MM.1S (cell line): ENCODE data around the gene GRAP.

ENCODE experiments used
- DNase-seq: peaks from one replicate; pipeline ENCODE4 v3.0.0-alpha.2; 2015
- H2AFZ ChIP-seq: fragments of 300-600 bp; sonication (generic); 2 replicates; pipeline ENCODE4 v1.6.0; 2016; ENCODE audit warnings: antibody characterized with exemption, low read length
- H3F3A ChIP-seq: fragments of 300-600 bp; sonication (generic); 2 replicates; pipeline ENCODE4 v1.6.1; 2016; ENCODE audit warnings: mild to moderate bottlenecking, antibody characterized with exemption, low read length, moderate library complexity, mixed read lengths; ENCODE audit not compliant: insufficient read depth
- H3K27ac ChIP-seq: fragments of 300-600 bp; sonication (generic); 2 replicates; pipeline ENCODE4 v1.5.1; 2016; ENCODE audit warnings: mild to moderate bottlenecking, low read length
- H3K27me3 ChIP-seq: fragments of 300-600 bp; sonication (generic); replicated peaks from 2 replicates; pipeline ENCODE4 v1.6.0; 2016; ENCODE audit warnings: low read length; ENCODE audit not compliant: insufficient read depth
- H3K36me3 ChIP-seq: fragments of 300-600 bp; sonication (generic); replicated peaks from 2 replicates; pipeline ENCODE4 v1.6.1; 2016; ENCODE audit warnings: mild to moderate bottlenecking, low read length, mixed read lengths; ENCODE audit not compliant: insufficient read depth
- H3K4me1 ChIP-seq: fragments of 300-600 bp; sonication (generic); 2 replicates; pipeline ENCODE4 v1.6.1; 2016; ENCODE audit warnings: low read length, mixed read lengths
- H3K4me2 ChIP-seq: fragments of 300-600 bp; sonication (generic); 2 replicates; pipeline ENCODE4 v1.6.0; 2016; ENCODE audit warnings: low read depth, low read length
- H3K4me3 ChIP-seq: fragments of 300-600 bp; sonication (generic); 2 replicates; pipeline ENCODE4 v1.5.1; 2016; ENCODE audit warnings: low read length, mixed read lengths
- H3K79me2 ChIP-seq: fragments of 300-600 bp; sonication (generic); 2 replicates; pipeline ENCODE4 v1.6.1; 2016; ENCODE audit warnings: mixed run types, low read length, mixed read lengths
- H3K9ac ChIP-seq: fragments of 300-600 bp; sonication (generic); 2 replicates; pipeline ENCODE4 v1.6.1; 2016; ENCODE audit warnings: low read length, mixed read lengths
- H3K9me2 ChIP-seq: fragments of 300-600 bp; sonication (generic); replicated peaks from 2 replicates; pipeline ENCODE4 v1.6.1; 2016; ENCODE audit warnings: mild to moderate bottlenecking, low read length, mixed read lengths; ENCODE audit not compliant: insufficient read depth
- H3K9me3 ChIP-seq: fragments of 300-600 bp; sonication (generic); replicated peaks from 2 replicates; pipeline ENCODE4 v1.6.1; 2016; ENCODE audit warnings: mild to moderate bottlenecking, low read length, mixed read lengths; ENCODE audit not compliant: insufficient read depth
- H4K20me1 ChIP-seq: fragments of 300-600 bp; sonication (generic); 2 replicates; pipeline ENCODE4 v1.6.1; 2016; ENCODE audit warnings: mild to moderate bottlenecking, low read length, moderate library complexity, mixed read lengths; ENCODE audit not compliant: insufficient read depth
- CTCF ChIP-seq: fragments of 300-600 bp; sonication (generic); IDR thresholded peaks from 2 replicates; pipeline ENCODE4 v1.5.1; 2016; ENCODE audit warnings: antibody characterized with exemption, low read length, mixed read lengths
- EZH2 ChIP-seq: fragments of 300-600 bp; sonication (generic); optimal IDR thresholded peaks from 2 replicates; pipeline ENCODE3; 2017; ENCODE audit warnings: low read depth, mild to moderate bottlenecking, antibody characterized with exemption, low read length, mixed read lengths
- EZH2phosphoT487 ChIP-seq: fragments of 300-600 bp; sonication (generic); IDR thresholded peaks from 2 replicates; pipeline ENCODE4 v1.6.1; 2018; ENCODE audit warnings: antibody characterized with exemption, low read length

Gene GRAP

GRCh38 chr17:19013806-19014627, 32.7 kb downstream of the GRAP start:
- no peaks in the 10 kb centered on the region for H3K9me3 ChIP-seq
- no peaks in the 10 kb centered on the region for H3K36me3 ChIP-seq
- no peaks in the 10 kb centered on the region for H3K79me2 ChIP-seq
- H3K9me2 ChIP-seq, result no peaks in the 10 kb centered on the region
- H3K4me3 ChIP-seq, result no peak overlapping the region
- no peak overlapping the region for H3K9ac ChIP-seq
- H3K4me2 ChIP-seq, result no peak overlapping the region
- no peaks in the 10 kb centered on the region for H4K20me1 ChIP-seq
- H3K27ac ChIP-seq, result no peak overlapping the region
- no peaks in the 10 kb centered on the region for H3K27me3 ChIP-seq
- H3F3A ChIP-seq, result no peaks in the 10 kb centered on the region
- TF ChIP-seq CTCF, result no peak
- no peak for TF ChIP-seq EZH2
- TF ChIP-seq EZH2phosphoT487, result no peak
- no peak for DNase-seq
- no peak overlapping the region for H2AFZ ChIP-seq
- H3K4me1 ChIP-seq, result no peaks in the 10 kb centered on the region

DNA sequence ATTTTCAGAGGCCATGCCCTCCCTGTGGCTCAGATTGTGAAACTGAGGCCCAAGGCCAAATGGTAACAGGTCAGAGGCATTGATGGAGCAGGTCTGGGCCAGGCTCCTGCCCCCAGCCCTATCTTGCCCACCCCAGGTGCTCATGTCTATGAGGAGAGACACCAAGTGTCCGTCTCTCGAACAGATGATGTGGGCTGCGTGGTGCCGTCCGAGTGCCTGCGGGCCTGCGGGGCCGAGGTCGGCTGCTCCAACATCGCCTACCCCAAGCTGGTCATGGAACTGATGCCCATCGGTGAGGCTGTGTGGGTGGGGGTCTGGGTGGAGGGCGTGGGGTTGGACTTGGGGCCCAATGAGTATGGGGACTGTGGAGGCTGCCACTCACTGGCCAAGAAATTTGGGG, 33.5 kb downstream of the GRAP start:
- no peaks in the 10 kb centered on the region for H3K9me2 ChIP-seq
- no peak for DNase-seq
- no peaks in the 10 kb centered on the region for H3K36me3 ChIP-seq
- H2AFZ ChIP-seq, result no peak overlapping the region
- no peaks in the 10 kb centered on the region for H3K27me3 ChIP-seq
- H3K79me2 ChIP-seq, result no peaks in the 10 kb centered on the region
- TF ChIP-seq EZH2 (no peak), CTCF (no peak), EZH2phosphoT487 (no peak)
- no peaks in the 10 kb centered on the region for H3K4me1 ChIP-seq
- no peak overlapping the region for H3K27ac ChIP-seq
- no peak overlapping the region for H3K4me3 ChIP-seq
- no peaks in the 10 kb centered on the region for H3K9me3 ChIP-seq
- no peak overlapping the region for H3K4me2 ChIP-seq
- H4K20me1 ChIP-seq, result no peaks in the 10 kb centered on the region
- no peaks in the 10 kb centered on the region for H3F3A ChIP-seq
- no peak overlapping the region for H3K9ac ChIP-seq

DNA sequence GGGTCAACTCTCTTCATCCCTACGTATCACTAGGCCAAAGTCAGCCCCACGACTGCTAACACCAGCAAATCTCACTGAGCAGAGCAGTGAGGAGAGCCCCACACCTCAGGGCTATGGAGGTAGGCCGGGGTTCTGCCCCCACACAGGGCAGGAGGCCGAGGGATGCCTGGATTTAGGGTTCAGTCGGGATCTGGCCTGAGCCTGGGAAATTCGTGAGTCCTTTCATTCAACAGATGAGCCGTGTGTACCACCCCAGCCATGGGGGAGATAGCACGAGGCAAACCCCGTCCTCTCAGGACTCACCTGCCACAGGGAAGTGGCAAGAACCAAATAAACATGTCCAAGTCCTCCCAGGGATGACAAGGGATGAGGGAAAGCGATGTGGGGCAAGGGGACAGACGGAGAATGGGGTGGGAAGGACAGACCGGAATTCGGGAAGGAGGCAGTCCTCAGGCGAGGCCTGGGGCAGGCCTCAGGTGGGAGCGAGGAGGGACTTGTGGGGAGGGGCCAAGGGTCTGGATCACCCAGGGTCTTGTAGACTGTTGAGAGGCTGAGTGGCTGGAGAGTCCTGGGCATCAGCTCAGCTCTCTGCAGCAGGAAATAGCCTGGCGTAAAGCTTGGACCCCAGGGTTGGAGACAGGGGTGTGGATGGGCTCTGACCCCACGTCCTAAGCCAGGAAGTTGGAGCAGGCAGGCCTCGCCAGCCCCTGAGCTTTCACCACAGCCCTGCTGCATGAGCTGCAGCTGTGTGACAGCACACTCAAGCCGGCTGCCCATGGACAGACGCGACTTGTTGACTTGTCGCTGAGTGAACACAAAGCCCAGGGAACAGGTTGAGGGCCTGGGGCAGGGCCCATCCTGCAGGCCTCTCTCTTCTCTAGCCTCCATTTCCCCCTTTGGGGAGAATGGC, 34.3 kb downstream of the GRAP start:
- H3K9me2 ChIP-seq, result no peaks in the 10 kb centered on the region

More for the DNA sequence above, 34.3 kb downstream of the GRAP start:
- no peak overlapping the region for H3K27ac ChIP-seq
- no peaks in the 10 kb centered on the region for H3K36me3 ChIP-seq
- H3K4me3 ChIP-seq, result no peak overlapping the region
- no peaks in the 10 kb centered on the region for H3K9me3 ChIP-seq
- TF ChIP-seq EZH2 (no peak), EZH2phosphoT487 (no peak), CTCF (no peak)
- H3F3A ChIP-seq, result no peaks in the 10 kb centered on the region
- no peak for DNase-seq
- H4K20me1 ChIP-seq, result no peaks in the 10 kb centered on the region
- no peaks in the 10 kb centered on the region for H3K4me1 ChIP-seq
- H3K27me3 ChIP-seq, result no peaks in the 10 kb centered on the region
- H3K9ac ChIP-seq, result no peak overlapping the region
- H2AFZ ChIP-seq, result no peak overlapping the region
- no peak overlapping the region for H3K4me2 ChIP-seq
- H3K79me2 ChIP-seq, result no peaks in the 10 kb centered on the region
